Measurements from ENCODE around the gene RAC3.

The RAC3 gene

GRCh38 chr17:82031303-82031884 is at the start of gene RAC3:
RAC3 (plus strand) TSS chr17:82031678; CDS start chr17:82031762, 84 bp downstream.
- no peak for DNase-seq (ENCODE audit: low read depth in 2 of 2)

DNA sequence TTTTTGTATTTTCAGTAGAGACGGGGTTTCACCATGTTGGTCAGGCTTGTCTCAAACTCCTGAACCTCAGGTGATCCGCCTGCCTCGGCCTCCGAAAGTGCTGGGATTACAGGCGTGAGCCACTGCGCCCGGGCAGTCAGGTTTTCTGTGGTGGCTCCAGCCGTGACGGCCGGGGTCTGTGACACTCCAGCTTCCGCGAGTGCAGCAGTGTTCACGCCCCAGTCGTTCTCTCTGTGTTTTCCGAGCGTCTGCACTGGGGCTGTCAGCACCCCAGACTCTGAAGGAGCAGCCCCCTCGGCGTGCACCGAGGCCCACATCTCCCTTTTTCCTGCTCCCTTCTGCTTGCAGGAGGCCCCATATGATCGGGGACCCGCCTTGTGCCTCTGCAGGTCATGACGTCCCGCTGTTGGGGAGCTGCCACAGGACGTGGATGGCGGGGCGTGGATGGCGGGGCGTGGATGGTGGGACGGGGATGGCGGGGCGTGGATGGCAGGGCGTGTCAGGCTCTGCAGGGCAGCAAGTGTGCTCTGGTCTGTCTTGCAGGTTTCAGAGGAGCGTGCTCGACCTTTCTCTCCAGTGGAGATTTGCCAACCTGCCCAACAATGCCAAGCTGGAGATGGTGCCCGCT is 48.4 kb upstream of the RAC3 start:
- no peak for DNase-seq (ENCODE audit: low read depth in 2 of 2)

- DNase-seq (ENCODE audit: low read depth in 2 of 2), result no peak
These were observed 47.7 kb upstream of the RAC3 start for GRCh38 chr17:81983639-81984373.

GRCh38 chr17:81984773-81985410 is 46.6 kb upstream of the RAC3 start:
- no peak for DNase-seq (ENCODE audit: low read depth in 2 of 2)

DNA sequence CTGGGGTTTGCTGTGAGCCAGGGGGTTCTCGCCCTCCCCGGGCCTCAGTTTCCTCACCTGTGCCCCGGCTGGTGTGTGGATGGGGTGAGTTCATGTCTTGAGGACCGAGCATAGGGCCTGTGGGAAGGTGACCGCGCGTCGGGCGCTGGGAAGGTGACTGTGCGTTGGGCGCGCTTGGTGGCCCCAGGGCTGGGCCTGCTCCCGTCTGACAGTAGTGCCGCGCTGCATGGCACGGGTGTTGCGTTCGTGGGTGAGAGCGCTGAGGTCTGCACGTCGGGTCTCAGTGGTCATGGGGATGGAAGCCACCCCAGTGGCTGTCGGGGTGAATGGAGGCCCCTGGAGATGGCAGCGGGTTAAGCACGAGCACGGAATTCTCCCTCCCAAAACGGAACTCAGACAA is 44.9 kb upstream of the RAC3 start:
- DNase-seq (ENCODE audit: low read depth in 2 of 2), result no peak

- DNase-seq (ENCODE audit: low read depth in 2 of 2), result no peak
These were observed 44.2 kb upstream of the RAC3 start for GRCh38 chr17:81987161-81987770.

- DNase-seq (ENCODE audit: low read depth in 2 of 2), result no peak
These were observed 40.4 kb upstream of the RAC3 start for GRCh38 chr17:81990836-81991683.

GRCh38 chr17:81991684-81992305 is 39.7 kb upstream of the RAC3 start:
- DNase-seq (ENCODE audit: low read depth in 2 of 2), result no peak

DNA sequence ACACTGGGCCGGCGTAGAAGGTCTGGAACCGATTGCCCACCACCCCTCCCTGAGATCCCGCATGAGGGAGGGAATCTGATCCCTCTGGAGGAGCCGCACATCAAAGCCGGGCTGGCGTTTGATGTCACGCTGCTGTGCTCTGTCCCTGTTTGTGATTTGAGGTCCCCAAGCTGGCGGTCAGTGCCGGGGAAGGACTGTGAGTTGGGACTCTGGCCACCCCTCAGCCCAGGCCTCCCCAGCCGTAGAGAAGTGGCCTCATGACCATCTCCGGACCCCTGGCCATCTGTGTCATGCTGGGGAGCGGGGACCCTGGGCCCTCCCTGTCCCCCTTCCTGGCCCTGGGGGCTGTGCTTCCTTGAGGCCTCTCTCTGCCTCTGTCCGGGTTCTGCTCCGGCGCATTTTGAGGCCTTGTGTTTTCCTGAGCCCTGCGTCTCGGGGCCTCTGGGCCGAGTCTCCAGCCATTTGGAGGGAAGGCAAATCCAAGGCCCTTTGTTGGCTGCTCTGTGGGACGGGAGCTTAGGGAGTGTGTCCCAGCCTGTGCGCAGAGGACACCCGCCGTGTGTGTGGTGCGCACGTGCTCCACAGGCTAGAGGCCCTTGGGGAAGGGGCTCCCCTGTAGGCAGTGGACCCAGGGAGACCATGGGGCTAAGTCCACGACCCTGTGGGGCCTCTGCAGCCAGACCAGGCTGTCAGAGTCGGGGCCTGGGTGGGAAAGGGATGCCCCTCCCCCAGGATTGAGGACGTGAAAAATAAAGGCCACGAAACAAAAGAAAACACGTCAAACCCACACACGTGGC is 39.0 kb upstream of the RAC3 start:
- DNase-seq (ENCODE audit: low read depth in 2 of 2), result no peak

DNA sequence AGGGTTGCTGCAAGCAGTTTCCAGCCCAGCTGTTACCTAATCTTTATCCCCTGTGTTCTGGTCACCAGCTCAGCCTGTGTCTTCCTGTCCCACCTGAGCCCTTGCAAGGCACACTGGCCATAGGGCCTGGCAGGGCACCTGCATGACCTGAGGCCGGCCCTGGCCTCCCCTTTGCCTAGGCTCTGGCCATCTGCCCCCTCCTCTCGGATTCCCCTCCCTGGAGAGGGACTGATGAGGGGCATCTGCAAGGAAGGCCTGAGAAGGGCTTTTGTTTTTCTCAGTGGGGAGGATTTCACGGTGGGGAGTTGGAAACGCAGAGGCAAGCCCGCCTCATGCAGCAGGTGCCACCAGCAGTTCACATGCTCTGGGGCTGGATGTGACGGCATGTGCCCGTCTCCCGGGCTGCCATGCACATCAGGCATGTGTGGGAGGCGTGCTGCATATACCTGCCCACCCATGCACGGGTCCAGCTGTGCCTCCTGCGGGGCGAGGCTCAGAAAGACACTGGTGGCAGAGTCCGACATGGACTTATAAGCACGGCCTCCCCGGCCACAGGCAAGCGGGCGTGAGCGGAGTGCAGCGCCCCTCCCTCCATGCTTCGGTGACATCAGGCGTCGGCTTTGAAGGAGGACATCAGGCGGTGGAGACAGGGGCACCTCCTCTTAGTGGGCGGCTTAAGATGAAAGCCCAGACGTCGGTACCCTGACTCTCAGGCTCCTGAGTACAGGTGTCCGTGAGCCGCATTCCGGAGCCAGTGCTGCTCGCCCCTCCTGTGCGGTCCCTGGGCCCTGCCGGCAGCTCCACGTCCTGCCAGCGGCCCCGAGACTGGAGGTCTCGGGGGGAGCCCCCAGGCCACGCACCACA is 37.5 kb upstream of the RAC3 start:
- no peak for DNase-seq (ENCODE audit: low read depth in 2 of 2)

GRCh38 chr17:81994593-81995462 is 36.6 kb upstream of the RAC3 start:
- DNase-seq (ENCODE audit: low read depth in 2 of 2), result no peak

DNA sequence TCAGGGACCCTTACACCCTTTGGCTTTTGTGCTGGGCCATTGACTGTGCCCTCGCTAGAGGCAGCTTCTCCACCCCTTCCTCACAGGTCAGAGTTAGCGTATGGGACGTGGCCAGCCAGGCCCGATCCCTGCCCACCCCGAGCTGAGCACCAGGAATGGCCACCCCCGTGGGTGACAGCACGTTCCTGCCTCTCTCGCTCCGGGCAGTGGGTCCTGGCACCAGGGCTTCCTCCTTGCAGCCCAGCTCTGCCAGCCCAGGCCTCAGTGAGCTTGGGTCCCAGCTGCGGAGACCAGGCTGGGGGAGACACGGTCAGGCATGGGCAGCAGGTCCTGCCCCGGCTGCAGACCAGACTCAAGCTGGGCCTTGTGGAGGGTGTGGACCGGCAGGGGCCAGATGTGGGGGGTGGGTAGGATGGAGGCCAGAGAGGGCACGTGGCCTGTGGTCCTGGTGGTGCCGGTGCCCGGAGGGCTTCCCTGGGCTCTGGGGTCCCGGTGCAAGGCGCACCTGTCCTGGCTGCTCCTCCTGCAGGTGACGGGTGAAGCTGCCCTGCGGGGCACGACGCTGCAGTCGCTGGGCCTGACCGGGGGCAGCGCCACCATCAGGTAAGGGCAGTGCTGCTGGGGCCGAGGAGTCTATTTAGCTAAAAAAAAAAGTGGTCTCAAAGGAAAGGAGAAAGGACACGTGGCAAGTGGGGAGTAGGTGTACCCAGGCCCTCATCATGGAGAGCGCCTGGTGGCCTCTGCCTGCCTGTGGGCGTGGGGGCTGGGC is 35.8 kb upstream of the RAC3 start:
- no peak for DNase-seq (ENCODE audit: low read depth in 2 of 2)

DNA sequence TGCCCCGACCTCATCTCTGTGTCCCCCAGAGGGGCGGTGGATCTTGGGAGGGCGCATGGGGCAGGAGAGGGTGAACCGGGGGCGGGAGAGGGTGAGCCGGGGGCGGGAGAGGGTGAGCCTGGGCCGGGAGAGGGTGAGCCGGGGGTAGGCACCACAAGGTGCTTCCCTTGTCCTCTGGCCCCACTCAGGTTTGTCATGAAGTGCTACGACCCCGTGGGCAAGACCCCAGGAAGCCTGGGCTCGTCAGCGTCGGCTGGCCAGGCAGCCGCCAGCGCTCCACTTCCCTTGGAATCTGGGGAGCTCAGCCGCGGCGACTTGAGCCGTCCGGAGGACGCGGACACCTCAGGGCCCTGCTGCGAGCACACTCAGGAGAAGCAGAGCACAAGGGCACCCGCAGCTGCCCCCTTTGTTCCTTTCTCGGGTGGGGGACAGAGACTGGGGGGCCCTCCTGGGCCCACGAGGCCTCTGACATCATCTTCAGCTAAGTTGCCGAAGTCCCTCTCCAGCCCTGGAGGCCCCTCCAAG is 35.2 kb upstream of the RAC3 start:
- no peak for DNase-seq (ENCODE audit: low read depth in 2 of 2)

DNA sequence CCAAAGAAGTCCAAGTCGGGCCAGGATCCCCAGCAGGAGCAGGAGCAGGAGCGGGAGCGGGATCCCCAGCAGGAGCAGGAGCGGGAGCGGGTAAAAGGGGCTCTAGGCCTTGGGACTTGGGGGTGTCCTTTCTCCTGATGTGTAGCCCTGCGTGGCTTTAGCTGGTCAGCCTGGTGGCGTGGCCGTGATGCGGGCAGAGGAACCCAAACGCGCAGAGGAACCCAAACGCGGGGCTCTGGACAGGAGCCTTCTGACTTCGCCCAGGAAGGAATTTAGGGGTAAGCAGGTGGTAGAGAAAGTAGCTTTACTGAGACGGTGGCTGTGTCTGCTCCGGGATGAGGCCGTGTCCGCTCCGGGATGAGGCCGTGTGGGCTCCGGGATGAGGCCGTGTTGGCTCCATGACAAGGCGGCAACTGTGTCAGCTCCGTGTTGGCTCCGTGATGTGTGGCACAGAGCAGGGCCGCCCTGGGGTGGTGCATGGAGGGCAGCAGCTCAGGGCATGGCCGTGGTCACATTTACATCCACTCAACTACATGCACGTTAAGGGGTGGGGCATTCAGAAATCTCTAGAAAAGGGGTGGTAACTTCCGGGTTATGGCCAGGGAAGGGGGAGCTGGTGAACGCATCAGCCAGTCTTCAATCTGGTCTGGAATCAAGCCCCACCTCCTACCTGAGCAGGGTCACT is 34.6 kb upstream of the RAC3 start:
- no peak for DNase-seq (ENCODE audit: low read depth in 2 of 2)

- DNase-seq (ENCODE audit: low read depth in 2 of 2), result no peak
These were observed 33.3 kb upstream of the RAC3 start for GRCh38 chr17:81998212-81998611.

DNA sequence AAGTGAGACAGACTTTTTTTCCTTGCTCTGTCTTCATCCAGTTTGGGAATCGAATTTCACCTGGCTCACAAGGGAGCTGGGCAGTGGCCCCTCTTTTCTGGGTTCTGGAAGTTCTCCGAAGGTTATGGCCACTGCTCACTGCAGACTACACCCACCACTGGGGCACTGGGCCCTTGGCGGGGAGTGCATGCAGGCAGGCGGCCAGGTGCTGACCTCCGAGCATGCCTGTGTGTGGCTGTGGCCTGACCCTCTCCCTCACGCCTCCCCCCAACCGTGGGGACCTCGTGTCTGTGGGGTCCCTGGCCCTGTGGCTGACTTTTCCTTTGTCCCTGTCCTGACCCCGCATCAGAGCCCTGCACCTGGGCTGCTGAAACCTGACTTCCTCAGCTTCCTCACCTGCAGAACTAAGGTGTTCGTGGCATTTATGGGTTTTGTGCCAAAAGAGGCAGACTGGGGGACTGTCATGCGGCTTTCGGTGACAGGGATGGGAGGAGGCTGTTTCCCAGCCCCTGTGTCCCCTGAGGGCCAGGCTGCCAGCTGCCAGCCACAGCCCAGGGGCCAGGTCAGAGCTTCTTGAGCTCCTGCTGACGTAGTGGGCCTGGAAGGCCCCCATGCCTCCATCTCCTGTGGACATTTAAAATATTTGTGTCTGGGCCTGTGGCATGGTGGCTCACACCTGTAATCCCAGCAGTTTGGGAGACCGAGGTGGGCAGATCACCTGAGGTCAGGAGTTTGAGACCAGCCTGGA is 32.6 kb upstream of the RAC3 start:
- DNase-seq (ENCODE audit: low read depth in 2 of 2), result no peak
